AG08396 (cell line): ENCODE measurements around the gene GSTA1.
"Not testable (repeated sequence)": the region's sequence is repeated elsewhere in the genome, so short reads cannot be mapped to it uniquely, and the experiment has no call there.

Experiments
- DNase-seq: peaks from one replicate; pipeline ENCODE4 v3.0.0; 2012; ENCODE audit warnings: low spot score, mixed read lengths

GSTA1 gene

GRCh38 chr6:52757651-52758338 lies 45.8 kb downstream of the GSTA1 start:
- DNase-seq: not testable (repeated sequence)

- DNase-seq: no peak
These were observed 49.2 kb downstream of the GSTA1 start for GRCh38 chr6:52754443-52754842.

DNA sequence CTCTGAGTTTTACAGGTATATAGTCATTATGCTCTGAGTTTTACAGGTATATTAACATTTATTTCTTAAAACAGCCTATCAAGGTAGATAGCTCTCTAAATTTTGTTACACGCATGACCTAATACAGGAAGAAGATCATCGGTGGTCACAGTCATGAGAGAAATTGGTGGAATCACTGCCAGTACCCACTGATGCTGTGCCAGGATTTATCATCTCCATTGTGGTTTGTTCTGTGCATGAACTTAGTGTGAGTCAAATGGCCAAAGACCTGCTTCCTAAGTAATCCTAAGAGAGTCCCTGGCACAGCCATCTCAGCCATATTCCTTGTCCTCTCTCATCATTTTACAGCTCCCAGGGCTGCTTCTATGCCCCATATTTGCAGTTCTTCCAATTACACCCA lies 50.5 kb downstream of the GSTA1 start:
- DNase-seq: not testable (repeated sequence)

DNA sequence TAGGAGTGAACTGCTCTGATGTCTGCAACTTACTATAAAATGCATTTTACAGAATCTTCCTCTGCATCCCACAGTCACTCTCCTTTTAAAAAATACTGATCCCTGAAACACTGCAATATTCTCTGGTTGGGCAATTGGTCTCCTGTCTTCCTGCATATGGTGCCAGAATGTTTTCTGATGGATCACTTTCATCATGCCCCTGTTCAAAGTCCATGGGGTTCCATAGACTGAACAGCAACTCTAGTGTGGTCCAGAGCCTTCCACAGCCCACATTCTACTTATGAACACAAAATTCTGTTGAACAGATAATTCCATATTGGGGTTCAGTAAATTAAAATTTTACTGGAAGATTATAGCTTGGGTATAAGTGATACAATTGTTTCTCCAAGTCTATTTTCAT lies 51.3 kb downstream of the GSTA1 start:
- no peak for DNase-seq

DNA sequence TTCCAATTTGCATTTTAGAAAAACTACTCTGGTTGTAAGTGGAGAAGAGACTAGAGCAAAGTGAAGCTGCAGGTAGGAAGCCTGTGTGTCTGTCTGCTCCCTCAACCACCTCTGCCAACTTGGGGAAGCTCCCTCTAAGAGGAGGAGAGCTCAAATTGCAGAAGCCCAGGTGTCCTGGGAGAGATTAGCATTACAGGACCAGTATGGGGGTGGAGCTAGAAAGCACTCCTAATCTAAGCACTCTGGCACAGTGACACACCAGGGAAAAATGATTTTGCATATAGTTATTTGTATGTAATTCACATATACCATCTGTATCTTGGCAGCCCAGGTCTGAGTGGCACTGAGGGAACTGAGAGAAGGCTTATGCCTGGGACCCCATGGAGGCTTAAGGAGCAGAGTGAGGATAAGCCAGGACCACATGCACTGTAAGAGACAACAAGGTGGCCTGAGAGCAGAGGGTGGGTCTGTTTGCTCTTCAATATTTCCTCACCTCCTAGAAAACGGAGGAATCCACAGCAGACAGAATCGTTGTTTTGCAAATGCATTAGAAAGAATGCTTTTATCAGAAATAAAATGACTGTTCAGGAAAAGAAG lies 54.0 kb downstream of the GSTA1 start:
- DNase-seq: no peak

DNA sequence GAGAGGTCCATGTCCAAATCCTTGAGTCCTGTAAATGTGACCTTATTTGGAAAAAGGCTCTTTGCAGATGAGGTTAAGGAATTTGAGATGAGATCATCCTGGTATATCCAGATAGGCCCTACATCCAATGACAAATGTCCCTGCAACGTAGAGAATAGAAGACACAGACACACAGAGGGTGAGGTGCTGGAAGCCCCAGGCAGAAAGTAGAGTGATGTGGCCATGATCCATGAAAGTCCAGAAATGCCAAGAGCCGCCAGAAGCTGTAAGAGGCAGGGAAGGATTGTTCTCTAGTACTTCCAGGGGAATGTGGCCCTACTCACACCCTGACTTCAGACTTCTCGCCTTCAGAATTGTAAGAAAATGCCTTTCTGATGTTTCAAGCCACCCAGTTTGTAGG lies 56.3 kb downstream of the GSTA1 start:
- not testable (repeated sequence) for DNase-seq

GRCh38 chr6:52746213-52746612 lies 57.4 kb downstream of the GSTA1 start:
- DNase-seq: no peak

DNA sequence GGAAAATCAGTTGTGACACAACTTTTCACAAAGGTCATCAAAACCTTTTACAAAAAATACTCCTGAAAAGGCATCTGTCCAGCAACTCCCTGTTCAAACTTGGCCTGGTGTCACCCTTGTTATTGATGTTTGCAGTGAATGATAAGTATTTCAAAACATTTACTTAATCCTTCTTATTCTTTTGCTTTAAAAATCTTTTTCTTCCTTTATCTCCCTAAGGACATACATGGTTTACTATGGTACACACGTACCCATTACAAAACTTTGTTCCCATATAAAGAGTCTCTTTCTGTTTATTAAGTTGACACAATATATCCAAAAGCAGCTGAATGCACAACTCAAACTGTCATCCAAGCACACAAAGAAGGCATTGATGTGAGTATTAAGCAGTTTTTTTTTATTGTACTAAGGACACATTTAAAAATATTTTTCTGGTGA lies 57.8 kb downstream of the GSTA1 start:
- DNase-seq: no peak

DNA sequence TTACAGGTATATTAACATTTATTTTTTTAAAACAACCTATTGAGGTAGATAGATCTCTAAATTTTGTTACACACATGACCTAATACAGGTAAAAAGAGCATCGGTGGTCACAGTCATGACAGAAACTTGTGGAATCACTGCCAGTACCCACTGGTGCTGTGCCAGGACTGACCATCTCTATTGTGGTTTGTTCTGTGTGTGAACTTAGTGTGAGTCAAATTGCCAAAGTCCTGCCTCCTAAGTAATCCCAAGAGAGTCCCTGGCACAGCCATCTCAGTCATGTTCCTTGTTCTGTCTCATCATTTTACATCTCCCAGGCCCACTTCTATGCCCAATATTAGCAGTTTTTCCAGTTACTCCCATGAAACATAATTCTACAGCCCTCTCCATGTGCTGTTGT lies 61.7 kb downstream of the GSTA1 start:
- no peak for DNase-seq
